Measurements from ENCODE around the gene VPS33B. TPM values are rescaled to one million over a fixed set of nuclear protein-coding genes. Genes with fewer than 3 reads are reported as not detected.

Gene VPS33B
- total RNA-seq, 1 donor = 8.0 TPM

GRCh38 chr15:91061230-91061629, 38.8 kb upstream of the VPS33B start:
- H4K20me1 ChIP-seq (ENCODE audit: insufficient read depth, low read length) = no peaks in the 10 kb centered on the region
- no peaks in the 10 kb centered on the region for H3K79me2 ChIP-seq (ENCODE audit: insufficient read depth, low read length)
- no peaks in the 10 kb centered on the region for H3K36me3 ChIP-seq (ENCODE audit: insufficient read depth, low read length)
- H2AFZ ChIP-seq (ENCODE audit: low read length) = no peak overlapping the region
- DNase-seq (ENCODE audit: insufficient read length, low spot score, missing footprints) = no peak
- peaks cover 13% of the 10 kb centered on the region for H3K27me3 ChIP-seq (ENCODE audit: insufficient read depth, low read length)
- no peak overlapping the region for H3K4me2 ChIP-seq (ENCODE audit: insufficient read depth, low read length)
- TF ChIP-seq CTCF (IDR thresholded peaks at IDR 0.05; ENCODE audit: extremely low read depth, low read depth, low read length) = no peak
- H3K4me1 ChIP-seq (ENCODE audit: insufficient read depth, low read length) = no peaks in the 10 kb centered on the region
- no peak overlapping the region for H3K27ac ChIP-seq (ENCODE audit: low read depth, low read length)
- no peaks in the 10 kb centered on the region for H3K9me3 ChIP-seq (ENCODE audit: low read depth, low read length)
- no peak overlapping the region for H3K4me3 ChIP-seq (ENCODE audit: insufficient read depth, low read length)

- Histone ChIP-seq H3K79me2 (ENCODE audit: insufficient read depth, low read length) (no peaks in the 10 kb centered on the region), H4K20me1 (ENCODE audit: insufficient read depth, low read length) (no peaks in the 10 kb centered on the region), H3K9me3 (ENCODE audit: low read depth, low read length) (no peaks in the 10 kb centered on the region), H2AFZ (ENCODE audit: low read length) (peak overlapping the region; percentile 29), H3K4me2 (ENCODE audit: insufficient read depth, low read length) (peak overlapping the region; percentile 60), H3K4me3 (ENCODE audit: insufficient read depth, low read length) (no peak overlapping the region), H3K4me1 (ENCODE audit: insufficient read depth, low read length) (no peaks in the 10 kb centered on the region), H3K27ac (ENCODE audit: low read depth, low read length) (no peak overlapping the region), H3K27me3 (ENCODE audit: insufficient read depth, low read length) (peaks cover 32% of the 10 kb centered on the region), H3K36me3 (ENCODE audit: insufficient read depth, low read length) (no peaks in the 10 kb centered on the region)
- peak; percentile 83 for TF ChIP-seq CTCF (IDR thresholded peaks at IDR 0.05; ENCODE audit: extremely low read depth, low read depth, low read length)
- DNase-seq (ENCODE audit: insufficient read length, low spot score, missing footprints) = peak; percentile 75
Measured at GRCh38 chr15:91055548-91056331, 33.3 kb upstream of the VPS33B start.

- Histone ChIP-seq H3K27me3 (ENCODE audit: insufficient read depth, low read length) (peaks cover 32% of the 10 kb centered on the region), H3K27ac (ENCODE audit: low read depth, low read length) (no peak overlapping the region), H3K4me2 (ENCODE audit: insufficient read depth, low read length) (no peak overlapping the region), H4K20me1 (ENCODE audit: insufficient read depth, low read length) (no peaks in the 10 kb centered on the region), H3K4me3 (ENCODE audit: insufficient read depth, low read length) (no peak overlapping the region), H2AFZ (ENCODE audit: low read length) (no peak overlapping the region), H3K4me1 (ENCODE audit: insufficient read depth, low read length) (no peaks in the 10 kb centered on the region), H3K9me3 (ENCODE audit: low read depth, low read length) (no peaks in the 10 kb centered on the region), H3K36me3 (ENCODE audit: insufficient read depth, low read length) (no peaks in the 10 kb centered on the region), H3K79me2 (ENCODE audit: insufficient read depth, low read length) (no peaks in the 10 kb centered on the region)
- no peak for TF ChIP-seq CTCF (IDR thresholded peaks at IDR 0.05; ENCODE audit: extremely low read depth, low read depth, low read length)
- no peak for DNase-seq (ENCODE audit: insufficient read length, low spot score, missing footprints)
Measured at GRCh38 chr15:91054816-91055215, 32.4 kb upstream of the VPS33B start.

GRCh38 chr15:91051248-91051647, 28.9 kb upstream of the VPS33B start:
- no peak overlapping the region for H3K27ac ChIP-seq (ENCODE audit: low read depth, low read length)

More at GRCh38 chr15:91051248-91051647, 28.9 kb upstream of the VPS33B start:
- Histone ChIP-seq H3K4me3 (ENCODE audit: insufficient read depth, low read length) (no peak overlapping the region), H2AFZ (ENCODE audit: low read length) (no peak overlapping the region), H4K20me1 (ENCODE audit: insufficient read depth, low read length) (no peaks in the 10 kb centered on the region), H3K4me2 (ENCODE audit: insufficient read depth, low read length) (no peak overlapping the region), H3K36me3 (ENCODE audit: insufficient read depth, low read length) (no peaks in the 10 kb centered on the region), H3K9me3 (ENCODE audit: low read depth, low read length) (no peaks in the 10 kb centered on the region), H3K27me3 (ENCODE audit: insufficient read depth, low read length) (peaks cover 18% of the 10 kb centered on the region), H3K4me1 (ENCODE audit: insufficient read depth, low read length) (no peaks in the 10 kb centered on the region), H3K79me2 (ENCODE audit: insufficient read depth, low read length) (no peaks in the 10 kb centered on the region)
- DNase-seq (ENCODE audit: insufficient read length, low spot score, missing footprints) = no peak
- no peak for TF ChIP-seq CTCF (IDR thresholded peaks at IDR 0.05; ENCODE audit: extremely low read depth, low read depth, low read length)

Data from osteoblast (primary cell).